ENCODE measurements around the gene TMEM260. TPM values are rescaled to one million over a fixed set of nuclear protein-coding genes. Genes with fewer than 3 reads are reported as not detected.

TMEM260 gene
- total RNA-seq, 1 donor from 2014 or later, result 32.6 TPM

- Histone ChIP-seq H3K9me3 (peaks cover 8 to 24% of the 10 kb centered on the region in 2 donors), H3K27ac (no peak overlapping the region), H3K4me3 (no peak overlapping the region), H3K4me1 (no peaks in the 10 kb centered on the region), H3K36me3 (peaks cover 30 to 98% of the 10 kb centered on the region in 2 donors), H3K27me3 (no peaks in the 10 kb centered on the region)
- TF ChIP-seq CTCF (IDR thresholded peaks at IDR 0.05), result no peak
- no peak for DNase-seq (ENCODE audit: low spot score in 2 of 2)
- intact Hi-C loops (cut with DNase I), result no loop called here
These were observed 52.6 kb downstream of the TMEM260 start for GRCh38 chr14:56632195-56632594.

GRCh38 chr14:56633544-56633943 lies 53.9 kb downstream of the TMEM260 start:
- H3K27me3 ChIP-seq, result no peaks in the 10 kb centered on the region
- no peak overlapping the region for H3K27ac ChIP-seq
- no peak for TF ChIP-seq CTCF (IDR thresholded peaks at IDR 0.05)
- H3K4me3 ChIP-seq, result no peak overlapping the region
- intact Hi-C loops (cut with DNase I), result no loop called here
- H3K4me1 ChIP-seq, result no peaks in the 10 kb centered on the region
- H3K9me3 ChIP-seq, result peaks cover 8 to 19% of the 10 kb centered on the region in 2 donors
- peaks cover 29 to 100% of the 10 kb centered on the region in 2 donors for H3K36me3 ChIP-seq
- DNase-seq (ENCODE audit: low spot score in 2 of 2), result no peak

GRCh38 chr14:56635041-56635440 lies 55.4 kb downstream of the TMEM260 start:
- Histone ChIP-seq H3K4me3 (no peak overlapping the region), H3K27me3 (no peaks in the 10 kb centered on the region), H3K9me3 (peaks cover 2 to 10% of the 10 kb centered on the region in 2 donors), H3K36me3 (peaks cover 42 to 100% of the 10 kb centered on the region in 2 donors), H3K27ac (no peak overlapping the region), H3K4me1 (no peaks in the 10 kb centered on the region)
- TF ChIP-seq CTCF (IDR thresholded peaks at IDR 0.05), result no peak
- intact Hi-C loops (cut with DNase I), result no loop called here
- no peak for DNase-seq (ENCODE audit: low spot score in 2 of 2)

- TF ChIP-seq CTCF (IDR thresholded peaks at IDR 0.05), result no peak
- intact Hi-C loops (cut with DNase I), result no loop called here
- Histone ChIP-seq H3K4me3 (no peak overlapping the region), H3K36me3 (peaks cover 0 to 4% of the 10 kb centered on the region in 2 donors), H3K27ac (no peak overlapping the region), H3K9me3 (no peaks in the 10 kb centered on the region), H3K27me3 (no peaks in the 10 kb centered on the region), H3K4me1 (peaks cover 0 to 9% of the 10 kb centered on the region in 2 donors)
- DNase-seq (ENCODE audit: low spot score in 2 of 2), result no peak
These were observed 67.9 kb downstream of the TMEM260 start for GRCh38 chr14:56647493-56647892.

- intact Hi-C loops (cut with DNase I), result no loop called here
- Histone ChIP-seq H3K4me3 (no peak overlapping the region), H3K4me1 (peaks cover 0 to 9% of the 10 kb centered on the region in 2 donors), H3K27me3 (no peaks in the 10 kb centered on the region), H3K36me3 (peaks cover 0 to 4% of the 10 kb centered on the region in 2 donors), H3K9me3 (no peaks in the 10 kb centered on the region), H3K27ac (no peak overlapping the region)
- no peak for DNase-seq (ENCODE audit: low spot score in 2 of 2)
- TF ChIP-seq CTCF (IDR thresholded peaks at IDR 0.05), result no peak
These were observed 69.1 kb downstream of the TMEM260 start for GRCh38 chr14:56648508-56649301.
